HG02642 (cell line): ENCODE measurements around the gene VAV1.
"Not testable (repeated sequence)": the region's sequence is repeated elsewhere in the genome, so short reads cannot be mapped to it uniquely, and the experiment has no call there.

Source experiments
- ATAC-seq: cut with Tn5 transposase; IDR thresholded peaks from one replicate; pipeline ENCODE4 v1.9.1; 2021; ENCODE audit warnings: mild to moderate bottlenecking; ENCODE audit not compliant: unreplicated experiment, poor library complexity

The VAV1 gene

GRCh38 chr19:6837525-6837924 lies 65.0 kb downstream of the VAV1 start:
- ATAC-seq, result no peak

GRCh38 chr19:6838062-6838655 lies 65.7 kb downstream of the VAV1 start:
- ATAC-seq, result no peak

- ATAC-seq, result no peak
These were observed 70.5 kb downstream of the VAV1 start for GRCh38 chr19:6842871-6843607.

GRCh38 chr19:6847828-6848200 lies 75.3 kb downstream of the VAV1 start:
- ATAC-seq, result no peak

GRCh38 chr19:6848986-6849385 lies 76.5 kb downstream of the VAV1 start:
- ATAC-seq, result no peak

GRCh38 chr19:6849876-6850275 lies 77.4 kb downstream of the VAV1 start:
- no peak for ATAC-seq

- no peak for ATAC-seq
These were observed 78.9 kb downstream of the VAV1 start for GRCh38 chr19:6851359-6851758.

GRCh38 chr19:6852001-6852400 lies 79.5 kb downstream of the VAV1 start:
- no peak for ATAC-seq

GRCh38 chr19:6853868-6854267 lies 81.4 kb downstream of the VAV1 start:
- ATAC-seq, result no peak

- ATAC-seq, result no peak
These were observed 82.2 kb downstream of the VAV1 start for GRCh38 chr19:6854758-6855157.

GRCh38 chr19:6856749-6857372 lies 84.4 kb downstream of the VAV1 start:
- ATAC-seq, result no peak

- no peak for ATAC-seq
These were observed 89.3 kb downstream of the VAV1 start for GRCh38 chr19:6861683-6862286.

GRCh38 chr19:6862673-6863078 lies 90.2 kb downstream of the VAV1 start:
- ATAC-seq, result peak; percentile 67

GRCh38 chr19:6864325-6864940 lies 91.9 kb downstream of the VAV1 start:
- ATAC-seq, result no peak

- ATAC-seq, result no peak
These were observed 93.3 kb downstream of the VAV1 start for GRCh38 chr19:6865849-6866248.

- no peak for ATAC-seq
These were observed 94.2 kb downstream of the VAV1 start for GRCh38 chr19:6866741-6867151.

- ATAC-seq, result no peak
These were observed 95.8 kb downstream of the VAV1 start for GRCh38 chr19:6868351-6868750.

- ATAC-seq, result not testable (repeated sequence)
These were observed 96.8 kb downstream of the VAV1 start for GRCh38 chr19:6869151-6869882.

GRCh38 chr19:6873708-6874431 lies 101.4 kb downstream of the VAV1 start:
- ATAC-seq, result no peak

GRCh38 chr19:6875218-6875617 lies 102.7 kb downstream of the VAV1 start:
- no peak for ATAC-seq
